Keratinocyte (primary cell): ENCODE data around the gene GCNT3. TPM values are rescaled to one million over a fixed set of nuclear protein-coding genes. Genes with fewer than 3 reads are reported as not detected.

Experiments used
- DNase-seq: peaks from one replicate; pipeline ENCODE4 v3.0.0-alpha.2; 2011; ENCODE audit warnings: low read depth, missing footprints, low spot score
- FAIRE-seq: peaks from 2 replicates; lab custom pipeline; 2011; peaks lifted over from hg19 to GRCh38; lab: Jason Lieb, UNC
- H2AFZ ChIP-seq: 2 replicates; pipeline ENCODE4 v1.6.0; 2012; ENCODE audit warnings: low read length, control low read depth, inconsistent platforms; ENCODE audit not compliant: control insufficient read depth
- H3K27ac ChIP-seq: 2 replicates; pipeline ENCODE4 v1.5.1; 2011; ENCODE audit warnings: low read length; ENCODE audit not compliant: control insufficient read depth, insufficient read depth
- H3K27me3 ChIP-seq: 3 replicates; pipeline ENCODE4 v1.6.0; 2011; ENCODE audit warnings: low read length; ENCODE audit not compliant: control insufficient read depth, insufficient read depth; ENCODE audit errors: extremely low read depth
- H3K36me3 ChIP-seq, 2 experiments: 2 replicates in 1 of 2; 3 replicates in 1 of 2; pipeline ENCODE4 v1.5.1; 2011; ENCODE audit warnings: low read length in 2 of 2, mild to moderate bottlenecking in 1 of 2; ENCODE audit not compliant: control insufficient read depth in 2 of 2, insufficient read depth in 2 of 2; ENCODE audit errors: extremely low read depth in 1 of 2
- H3K4me1 ChIP-seq: 3 replicates; pipeline ENCODE4 v1.5.1; 2011; ENCODE audit warnings: low read length; ENCODE audit not compliant: control insufficient read depth, insufficient read depth; ENCODE audit errors: extremely low read depth
- H3K4me2 ChIP-seq: 3 replicates; pipeline ENCODE4 v1.6.0; 2011; ENCODE audit warnings: low read depth, low read length; ENCODE audit not compliant: control insufficient read depth, insufficient read depth; ENCODE audit errors: extremely low read depth
- H3K4me3 ChIP-seq, 3 experiments: fragments of 200-600 bp in 1 of 3; sonication (generic) in 1 of 3; 2 replicates in 2 of 3; 3 replicates in 1 of 3; pipeline ENCODE4 v1.5.1; 2011 to 2016; ENCODE audit warnings: low read length in 3 of 3, mild to moderate bottlenecking in 3 of 3, control low read depth in 2 of 3, inconsistent platforms in 1 of 3, low read depth in 1 of 3, mixed read lengths in 1 of 3, mixed run types in 1 of 3, moderate library complexity in 1 of 3; ENCODE audit not compliant: control insufficient read depth in 2 of 3, insufficient read depth in 2 of 3; ENCODE audit errors: extremely low read depth in 1 of 3
- H3K79me2 ChIP-seq: 2 replicates; pipeline ENCODE4 v1.6.0; 2012; ENCODE audit warnings: low read length; ENCODE audit not compliant: control insufficient read depth, insufficient read depth
- H3K9ac ChIP-seq: 3 replicates; pipeline ENCODE4 v1.6.0; 2011; ENCODE audit warnings: low read length; ENCODE audit not compliant: control insufficient read depth, insufficient read depth; ENCODE audit errors: extremely low read depth
- H3K9me1 ChIP-seq: 3 replicates; pipeline ENCODE4 v1.6.0; 2011; ENCODE audit warnings: low read length; ENCODE audit not compliant: control insufficient read depth, insufficient read depth; ENCODE audit errors: extremely low read depth
- H3K9me3 ChIP-seq: 2 replicates; pipeline ENCODE4 v1.5.1; 2012; ENCODE audit warnings: low read depth, low read length; ENCODE audit not compliant: control insufficient read depth
- H4K20me1 ChIP-seq: 3 replicates; pipeline ENCODE4 v1.6.0; 2011; ENCODE audit warnings: low read length; ENCODE audit not compliant: control insufficient read depth, insufficient read depth; ENCODE audit errors: extremely low read depth
- CTCF ChIP-seq, 3 experiments: IDR thresholded peaks in 1 of 3; conservative IDR thresholded peaks in 1 of 3; optimal IDR thresholded peaks in 1 of 3; 2 replicates in 2 of 3; 3 replicates in 1 of 3; pipeline versions ENCODE3 to v1.5.1; 2011; ENCODE audit warnings: low read length in 3 of 3, mild to moderate bottlenecking in 3 of 3, moderate library complexity in 2 of 3, control low read depth in 1 of 3, inconsistent platforms in 1 of 3; ENCODE audit not compliant: insufficient read depth in 2 of 3; ENCODE audit errors: extremely low read depth in 1 of 3
- EZH2 ChIP-seq: IDR thresholded peaks from one replicate; pipeline ENCODE4 v1.6.1; 2012; ENCODE audit warnings: inconsistent platforms, mild to moderate bottlenecking, low read length, moderate library complexity
- dilution Hi-C: fragments of 300-500 bp; cut with MboI; formaldehyde crosslinking; loops from one replicate; pipeline ENCODE4 v1.7.0; 2020; ENCODE audit warnings: low sequenced_read_pairs; ENCODE audit not compliant: extremely low pct_ligation_motif_present
- polyA plus RNA-seq, 5 experiments: library from polyadenylated mRNA; depleted of rRNA in 3 of 5; stranded (reverse) in 3 of 5; stranded (forward) in 1 of 5; unstranded in 1 of 5; fragments of >200 nt; gene quantifications; 1 replicate in 1 of 5; 2 replicates in 3 of 5; 3 replicates in 1 of 5; pipeline versions ENCODE4 v1.2.1 to v1.2.3, GENCODE V29; 2011 to 2012; ENCODE audit warnings: missing spikeins in 2 of 5, low read depth in 1 of 5, low replicate concordance in 1 of 5

GCNT3 gene
- polyA plus RNA-seq, 1 donor (not counting 4 experiments of a cell fraction or from before 2014, with no cell fraction given), result 0.26 TPM

DNA sequence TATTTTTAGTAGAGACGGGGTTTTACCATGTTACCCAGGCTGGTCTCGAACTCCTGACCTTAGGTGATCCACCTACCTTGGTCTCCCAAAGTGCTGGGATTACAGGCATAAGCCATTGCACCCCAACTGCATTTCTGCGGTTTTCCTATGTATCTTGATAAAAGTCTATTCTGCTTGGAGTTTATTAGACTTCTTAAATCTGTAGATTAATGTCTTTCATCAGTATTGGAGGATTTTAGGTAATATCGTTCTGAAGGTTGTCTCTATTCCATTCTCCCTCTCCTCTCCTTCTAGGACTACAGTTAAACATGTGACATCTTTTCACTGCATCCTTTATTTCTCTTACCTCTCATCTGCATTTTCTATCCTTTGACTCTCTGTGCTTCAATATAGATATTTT is 46.3 kb upstream of the GCNT3 start:
- dilution Hi-C loops, result no loop called here
- Histone ChIP-seq H2AFZ (no peak overlapping the region), H3K36me3 (no peaks in the 10 kb centered on the region), H3K79me2 (no peaks in the 10 kb centered on the region), H3K9ac (no peak overlapping the region), H3K4me2 (no peak overlapping the region), H3K4me1 (peaks cover 4% of the 10 kb centered on the region), H3K27ac (no peak overlapping the region), H3K9me1 (no peaks in the 10 kb centered on the region), H3K27me3 (no peaks in the 10 kb centered on the region), H3K4me3 (no peak overlapping the region), H4K20me1 (no peaks in the 10 kb centered on the region), H3K9me3 (no peaks in the 10 kb centered on the region)
- no peak for TF ChIP-seq CTCF (optimal IDR thresholded peaks at IDR 0.05 in 1 of 3, IDR thresholded peaks at IDR 0.05 in 1 of 3, conservative IDR thresholded peaks at IDR 0.05 in 1 of 3; ENCODE audit: extremely low read depth in 1 of 3, insufficient read depth in 2 of 3, low read length in 3 of 3)
- no peak for TF ChIP-seq EZH2
- DNase-seq, result no peak
- FAIRE-seq, result no peak

DNA sequence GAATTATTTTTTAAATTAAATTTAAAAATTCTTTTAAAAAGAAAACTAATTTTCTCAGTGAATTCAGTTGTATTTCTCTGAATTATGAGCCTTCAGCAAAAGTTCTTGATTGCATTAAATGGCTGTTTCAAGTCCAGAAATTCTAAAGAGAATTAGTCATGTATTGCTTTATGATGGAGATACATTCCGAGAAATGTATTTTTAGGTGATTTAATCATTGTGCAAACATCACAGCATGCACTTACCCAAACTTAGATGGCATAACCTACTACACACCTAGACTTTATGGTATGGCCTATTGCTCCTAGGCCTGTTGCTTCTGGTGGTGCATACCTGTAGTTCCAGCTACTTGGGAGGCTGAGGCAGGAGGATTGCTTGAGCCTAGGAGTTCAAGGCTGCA is 44.3 kb upstream of the GCNT3 start:
- DNase-seq, result no peak
- Histone ChIP-seq H3K4me2 (no peak overlapping the region), H3K4me1 (peaks cover 7% of the 10 kb centered on the region), H4K20me1 (no peaks in the 10 kb centered on the region), H3K36me3 (no peaks in the 10 kb centered on the region), H3K4me3 (no peak overlapping the region), H3K9me1 (no peaks in the 10 kb centered on the region), H2AFZ (no peak overlapping the region), H3K27ac (no peak overlapping the region), H3K79me2 (no peaks in the 10 kb centered on the region), H3K27me3 (no peaks in the 10 kb centered on the region), H3K9ac (no peak overlapping the region), H3K9me3 (no peaks in the 10 kb centered on the region)
- dilution Hi-C loops, result no loop called here
- no peak for FAIRE-seq
- TF ChIP-seq CTCF (optimal IDR thresholded peaks at IDR 0.05 in 1 of 3, IDR thresholded peaks at IDR 0.05 in 1 of 3, conservative IDR thresholded peaks at IDR 0.05 in 1 of 3; ENCODE audit: extremely low read depth in 1 of 3, insufficient read depth in 2 of 3, low read length in 3 of 3) (no peak), EZH2 (no peak)
